Measurements from ENCODE around the gene EML4.

DNA sequence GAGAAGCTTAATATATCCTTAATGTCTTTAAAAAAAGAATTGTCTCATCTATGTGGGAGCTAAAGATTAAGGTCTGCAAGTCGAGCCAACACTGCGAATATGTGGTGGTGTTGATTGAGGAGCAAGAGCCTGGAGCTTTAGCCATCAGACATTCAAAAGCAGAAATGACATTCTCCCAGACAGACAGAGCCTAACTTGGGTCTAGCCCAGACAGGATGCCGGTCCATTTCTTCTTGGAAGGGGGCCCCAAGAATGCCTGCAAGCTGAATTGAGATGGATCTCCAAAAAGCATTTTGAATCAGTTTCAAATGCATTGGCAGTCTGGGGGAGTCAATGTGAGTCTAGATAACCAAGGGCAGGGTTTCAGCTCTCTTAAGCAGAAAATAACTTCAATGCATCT lies 30.1 kb upstream of the EML4 start:
- TF ChIP-seq, protein P1, sequence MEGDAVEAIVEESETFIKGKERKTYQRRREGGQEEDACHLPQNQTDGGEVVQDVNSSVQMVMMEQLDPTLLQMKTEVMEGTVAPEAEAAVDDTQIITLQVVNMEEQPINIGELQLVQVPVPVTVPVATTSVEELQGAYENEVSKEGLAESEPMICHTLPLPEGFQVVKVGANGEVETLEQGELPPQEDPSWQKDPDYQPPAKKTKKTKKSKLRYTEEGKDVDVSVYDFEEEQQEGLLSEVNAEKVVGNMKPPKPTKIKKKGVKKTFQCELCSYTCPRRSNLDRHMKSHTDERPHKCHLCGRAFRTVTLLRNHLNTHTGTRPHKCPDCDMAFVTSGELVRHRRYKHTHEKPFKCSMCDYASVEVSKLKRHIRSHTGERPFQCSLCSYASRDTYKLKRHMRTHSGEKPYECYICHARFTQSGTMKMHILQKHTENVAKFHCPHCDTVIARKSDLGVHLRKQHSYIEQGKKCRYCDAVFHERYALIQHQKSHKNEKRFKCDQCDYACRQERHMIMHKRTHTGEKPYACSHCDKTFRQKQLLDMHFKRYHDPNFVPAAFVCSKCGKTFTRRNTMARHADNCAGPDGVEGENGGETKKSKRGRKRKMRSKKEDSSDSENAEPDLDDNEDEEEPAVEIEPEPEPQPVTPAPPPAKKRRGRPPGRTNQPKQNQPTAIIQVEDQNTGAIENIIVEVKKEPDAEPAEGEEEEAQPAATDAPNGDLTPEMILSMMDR (IDR thresholded peaks at IDR 0.05) = no peak
- no peak for TF ChIP-seq EZH2 (IDR thresholded peaks at IDR 0.05)

Measured in neural progenitor cell (in vitro differentiated cells).